CD4-positive, alpha-beta T cell (primary cell): ENCODE data around the gene COL17A1. TPM values are rescaled to one million over a fixed set of nuclear protein-coding genes. Genes with fewer than 3 reads are reported as not detected.
A peak's percentile ranks its signal among the peaks of the same experiment; 100 is the strongest.

ENCODE experiments used
- ATAC-seq: fragments of 200-7000 bp; cut with Tn5 transposase; one replicate; pipeline ENCODE4 v1.10.0; 2022; ENCODE audit warnings: mild to moderate bottlenecking; ENCODE audit not compliant: poor library complexity
- CTCF ChIA-PET: fragments of 350-600 bp; sonication (Branson Sonifier 250); formaldehyde crosslinking; loops from one replicate; lab custom pipeline; 2021; ENCODE audit warnings: antibody characterized with exemption, inconsistent platforms; lab: Charles Lee
- POLR2A ChIA-PET: fragments of 350-600 bp; sonication (Branson Sonifier 250); formaldehyde crosslinking; loops from one replicate; lab custom pipeline; 2021; ENCODE audit warnings: antibody characterized with exemption, inconsistent platforms; lab: Charles Lee
- DNase-seq, 14 experiments: peaks; one replicate each; pipeline ENCODE4 v3.0.0-alpha.2; 2013 to 2020; ENCODE audit warnings: mixed read lengths in 2 of 14
- H3K27ac ChIP-seq, 2 donors: one replicate each; pipeline versions ENCODE4 v1.5.1 to v1.7.0; 2013; ENCODE audit warnings: low read length in 2 of 2, low read depth in 1 of 2, mild to moderate bottlenecking in 1 of 2
- H3K27me3 ChIP-seq, 2 experiments: 1 replicate in 1 of 2; 2 replicates in 1 of 2; pipeline versions ENCODE4 v1.6.1 to v1.7.0; 2013; ENCODE audit warnings: low read length in 2 of 2, control low read depth in 1 of 2, mild to moderate bottlenecking in 1 of 2, moderate library complexity in 1 of 2; ENCODE audit not compliant: insufficient read depth in 2 of 2, control insufficient read depth in 1 of 2
- H3K36me3 ChIP-seq: one replicate; pipeline ENCODE4 v1.6.1; 2013; ENCODE audit warnings: low read length, control low read depth; ENCODE audit not compliant: insufficient read depth
- H3K4me1 ChIP-seq: one replicate; pipeline ENCODE4 v1.6.1; 2013; ENCODE audit warnings: low read length, control low read depth; ENCODE audit not compliant: insufficient read depth
- H3K4me3 ChIP-seq: one replicate; pipeline ENCODE4 v1.5.1; 2013; ENCODE audit warnings: mild to moderate bottlenecking, low read length, moderate library complexity
- H3K9me3 ChIP-seq, 2 experiments: 1 replicate in 1 of 2; 2 replicates in 1 of 2; pipeline versions ENCODE4 v1.6.1 to v1.7.0; 2013; ENCODE audit warnings: low read length in 2 of 2, mild to moderate bottlenecking in 2 of 2, control low read depth in 1 of 2, moderate library complexity in 1 of 2; ENCODE audit not compliant: control insufficient read depth in 1 of 2, insufficient read depth in 1 of 2
- H3K27ac Mint-ChIP-seq: one replicate; pipeline ENCODE4 v1.8.0; 2020; ENCODE audit warnings: mixed read lengths
- H3K27me3 Mint-ChIP-seq: one replicate; pipeline ENCODE4 v1.8.0; 2021; ENCODE audit warnings: mixed read lengths
- H3K36me3 Mint-ChIP-seq: one replicate; pipeline ENCODE4 v1.8.0; 2021; ENCODE audit warnings: low read depth, mixed read lengths
- H3K4me1 Mint-ChIP-seq: one replicate; pipeline ENCODE4 v1.8.0; 2021; ENCODE audit warnings: low read depth, mixed read lengths
- H3K4me3 Mint-ChIP-seq: one replicate; pipeline ENCODE4 v1.8.0; 2020; ENCODE audit warnings: mild to moderate bottlenecking, mixed read lengths
- H3K9me3 Mint-ChIP-seq: one replicate; pipeline ENCODE4 v1.8.0; 2020; ENCODE audit warnings: mixed read lengths
- intact Hi-C, 2 experiments: fragments of 100-400 bp; cut with DNase I in 1 of 2; cut with micrococcal nuclease in 1 of 2; formaldehyde crosslinking; loops; one replicate each; pipeline versions ENCODE4 v1.15.1 to v1.9.0; 2023 to 2025; cut with DNase I, micrococcal nuclease
- total RNA-seq, 174 experiments: library from RNA in 2 of 174; stranded (reverse) in 2 of 174; gene quantifications; one replicate each; pipeline ENCODE4 v1.2.3 and lab custom pipeline; 2021 to 2026
- TF ChIP-seq, protein P1 (sequence below): fragments of 200-600 bp; IDR thresholded peaks from one replicate; pipeline ENCODE4 v1.8.0; 2022; ENCODE audit warnings: antibody characterized with exemption, mild to moderate bottlenecking

Gene COL17A1
- total RNA-seq, 2 experiments from 2014 or later = not detected

DNA sequence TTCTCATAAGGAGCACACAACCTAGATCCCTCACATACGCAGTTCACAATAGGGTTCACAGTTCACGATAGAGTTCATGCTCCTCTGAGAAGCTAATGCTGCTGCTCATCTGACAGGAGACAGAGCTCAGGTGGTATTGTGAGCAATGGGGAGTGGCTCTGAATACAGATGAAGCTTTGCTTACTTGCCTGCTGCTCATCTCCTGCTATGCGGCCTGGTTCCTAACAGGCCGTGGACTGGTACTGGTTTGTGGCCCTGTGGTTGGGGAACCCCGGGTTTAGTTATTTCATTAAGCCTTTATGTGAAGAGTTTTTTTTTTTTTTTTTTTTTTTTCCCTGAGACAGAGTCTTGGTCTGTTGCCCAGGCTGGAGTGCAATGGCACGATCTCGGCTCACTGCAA is 99.3 kb downstream of the COL17A1 start:
- peak overlapping the region; percentile 47 for H3K4me3 Mint-ChIP-seq
- Histone ChIP-seq H3K36me3 (peaks cover 5% of the 10 kb centered on the region), H3K27me3 (no peaks in the 10 kb centered on the region), H3K4me1 (peaks cover 25% of the 10 kb centered on the region), H3K4me3 (no peak overlapping the region), H3K9me3 (no peaks in the 10 kb centered on the region), H3K27ac (no peak overlapping the region)
- H3K4me1 Mint-ChIP-seq = peaks cover 66% of the 10 kb centered on the region
- TF ChIP-seq, protein P1, sequence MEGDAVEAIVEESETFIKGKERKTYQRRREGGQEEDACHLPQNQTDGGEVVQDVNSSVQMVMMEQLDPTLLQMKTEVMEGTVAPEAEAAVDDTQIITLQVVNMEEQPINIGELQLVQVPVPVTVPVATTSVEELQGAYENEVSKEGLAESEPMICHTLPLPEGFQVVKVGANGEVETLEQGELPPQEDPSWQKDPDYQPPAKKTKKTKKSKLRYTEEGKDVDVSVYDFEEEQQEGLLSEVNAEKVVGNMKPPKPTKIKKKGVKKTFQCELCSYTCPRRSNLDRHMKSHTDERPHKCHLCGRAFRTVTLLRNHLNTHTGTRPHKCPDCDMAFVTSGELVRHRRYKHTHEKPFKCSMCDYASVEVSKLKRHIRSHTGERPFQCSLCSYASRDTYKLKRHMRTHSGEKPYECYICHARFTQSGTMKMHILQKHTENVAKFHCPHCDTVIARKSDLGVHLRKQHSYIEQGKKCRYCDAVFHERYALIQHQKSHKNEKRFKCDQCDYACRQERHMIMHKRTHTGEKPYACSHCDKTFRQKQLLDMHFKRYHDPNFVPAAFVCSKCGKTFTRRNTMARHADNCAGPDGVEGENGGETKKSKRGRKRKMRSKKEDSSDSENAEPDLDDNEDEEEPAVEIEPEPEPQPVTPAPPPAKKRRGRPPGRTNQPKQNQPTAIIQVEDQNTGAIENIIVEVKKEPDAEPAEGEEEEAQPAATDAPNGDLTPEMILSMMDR = no peak
- ATAC-seq (peak; percentile 32), DNase-seq (peak in 2 of 14 experiments; percentile 48 to 65)
- H3K36me3 Mint-ChIP-seq = peaks cover 26% of the 10 kb centered on the region
- POLR2A ChIA-PET = no interaction called here
- peak overlapping the region; percentile 55 for H3K27ac Mint-ChIP-seq
- no peaks in the 10 kb centered on the region for H3K27me3 Mint-ChIP-seq
- H3K9me3 Mint-ChIP-seq = no peaks in the 10 kb centered on the region
- intact Hi-C loops = no loop called here
- CTCF ChIA-PET = interaction anchor here (0.7 kb wide), 1 partner anchor 100 kb away, joined by 3 read pairs; no protein-coding TSS in a partner anchor

DNA sequence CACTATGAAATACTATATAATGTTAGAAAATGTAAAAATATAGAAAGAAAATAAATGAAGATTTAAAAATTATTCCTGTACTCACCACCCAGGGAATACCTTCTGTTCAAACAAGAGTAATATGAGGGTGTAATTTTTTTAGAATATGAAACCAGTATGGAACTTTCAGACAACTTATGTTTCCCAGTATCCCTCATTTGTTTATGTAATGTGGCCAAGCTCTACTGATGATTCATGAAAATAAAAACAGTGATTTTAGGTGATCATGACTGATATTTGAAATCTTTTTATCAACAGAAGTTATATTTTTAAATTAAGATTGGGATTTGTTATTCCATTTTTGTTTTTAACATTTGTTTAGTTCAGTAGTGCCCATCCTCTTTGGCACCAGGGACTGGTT is 100.0 kb downstream of the COL17A1 start:
- Histone ChIP-seq H3K27ac (no peak overlapping the region), H3K4me1 (peaks cover 25% of the 10 kb centered on the region), H3K27me3 (no peaks in the 10 kb centered on the region), H3K4me3 (no peak overlapping the region), H3K9me3 (no peaks in the 10 kb centered on the region), H3K36me3 (peaks cover 2% of the 10 kb centered on the region)
- no peaks in the 10 kb centered on the region for H3K27me3 Mint-ChIP-seq
- DNase-seq = no peak
- H3K4me3 Mint-ChIP-seq = no peak overlapping the region
- peaks cover 22% of the 10 kb centered on the region for H3K36me3 Mint-ChIP-seq
- H3K9me3 Mint-ChIP-seq = no peaks in the 10 kb centered on the region
- POLR2A ChIA-PET = no interaction called here
- no peak for ATAC-seq
- CTCF ChIA-PET = interaction anchor here (0.7 to 0.9 kb wide), 2 partner anchors 98 to 99 kb away, joined by 3 read pairs; no protein-coding TSS in a partner anchor
- intact Hi-C loops = no loop called here
- H3K4me1 Mint-ChIP-seq = peaks cover 72% of the 10 kb centered on the region
- H3K27ac Mint-ChIP-seq = no peak overlapping the region
- TF ChIP-seq, protein P1 = no peak

DNA sequence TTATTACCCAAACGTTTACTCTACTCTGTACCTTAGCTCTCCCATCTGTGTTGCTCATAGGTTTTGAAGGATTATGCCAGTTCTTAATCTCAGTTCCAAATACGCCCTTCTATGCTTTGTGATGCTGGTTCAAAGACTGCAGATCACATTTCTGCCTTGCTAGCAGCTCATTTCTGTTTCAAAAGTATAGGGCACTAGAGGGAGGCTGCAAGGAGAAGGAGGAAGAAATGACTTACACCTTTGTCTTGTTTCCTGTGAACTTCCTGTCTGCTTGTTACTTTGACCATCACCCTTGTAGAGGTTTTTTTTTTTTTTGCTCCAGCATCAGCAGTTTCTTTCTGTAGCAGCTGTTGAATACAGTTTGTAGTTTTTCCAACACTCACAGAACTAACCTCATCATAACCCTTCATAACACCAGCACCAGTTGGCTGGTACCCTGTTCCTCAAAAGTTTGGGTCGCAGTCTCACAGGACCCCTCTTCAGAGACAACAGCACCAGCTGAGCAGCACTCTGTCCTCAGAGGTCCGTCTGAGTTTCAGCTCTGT is 102.2 kb downstream of the COL17A1 start:
- peaks cover 25% of the 10 kb centered on the region for H3K4me1 ChIP-seq
- ChIA-PET POLR2A (interaction anchor here (0.7 to 1.4 kb wide), 10 partner anchors 11 to 138 kb away, joined by 3 to 12 read pairs (median 4); partner anchors contain the start of genes SFR1 and SLK), CTCF (interaction anchor here (0.6 to 1.2 kb wide), 6 partner anchors 8 to 138 kb away, joined by 3 to 4 read pairs (median 3); partner anchors contain the start of gene SFR1)
- peaks cover 72% of the 10 kb centered on the region for H3K4me1 Mint-ChIP-seq
- peak overlapping the region; percentile 12 for H3K4me3 Mint-ChIP-seq
- H3K27ac Mint-ChIP-seq = peak overlapping the region; percentile 65
- no peaks in the 10 kb centered on the region for H3K27me3 ChIP-seq
- ATAC-seq (peak; percentile 82), DNase-seq (peak in 4 of 14 experiments; percentile 26 to 63 (median 56))
- no peaks in the 10 kb centered on the region for H3K36me3 ChIP-seq
- TF ChIP-seq, protein P1 = no peak
- H3K4me3 ChIP-seq = peak overlapping the region; percentile 0
- H3K9me3 Mint-ChIP-seq = no peaks in the 10 kb centered on the region
- intact Hi-C loops = loop anchor here in 1 of 2 experiments (2.0 to 5.0 kb wide), 2 partner anchors 15 to 81 kb away; no protein-coding TSS in a partner anchor
- H3K27me3 Mint-ChIP-seq = no peaks in the 10 kb centered on the region
- H3K9me3 ChIP-seq = no peaks in the 10 kb centered on the region
- H3K36me3 Mint-ChIP-seq = peaks cover 6% of the 10 kb centered on the region
- H3K27ac ChIP-seq = peak overlapping the region; percentile 34 to 69
